Measurements from ENCODE around the gene MORN5.

The MORN5 gene

DNA sequence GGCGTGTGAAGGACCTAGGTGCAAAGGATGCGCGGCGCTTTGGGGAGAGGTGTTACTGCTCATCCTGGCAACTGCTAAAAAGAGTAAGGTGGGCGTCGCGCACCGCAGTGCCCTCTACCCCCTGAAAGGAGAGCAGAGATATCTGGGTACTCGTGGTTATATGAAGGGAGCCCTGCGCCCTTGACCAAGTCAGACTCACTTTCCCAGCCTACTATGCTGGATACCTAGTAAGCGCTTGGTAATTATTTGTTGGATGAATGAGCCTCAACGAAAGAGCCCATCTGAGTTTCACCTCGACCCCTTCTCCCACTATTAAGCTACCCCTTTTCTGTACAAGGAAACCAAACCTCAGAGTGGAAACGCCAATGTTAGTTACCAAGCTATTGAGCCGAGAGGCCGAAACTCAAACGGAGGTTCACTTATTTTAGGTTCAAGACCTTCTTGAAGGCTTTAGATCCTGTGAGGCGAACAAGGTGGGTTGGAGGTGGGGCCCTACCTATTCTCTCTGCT is 61.0 kb downstream of the MORN5 start:
- Histone ChIP-seq H3K4me1 (ENCODE audit: control insufficient read depth, low read depth, low read length) (peaks cover 25% of the 10 kb centered on the region), H3K27me3 (ENCODE audit: control insufficient read depth, insufficient read depth, low read length) (peaks cover 100% of the 10 kb centered on the region)

DNA sequence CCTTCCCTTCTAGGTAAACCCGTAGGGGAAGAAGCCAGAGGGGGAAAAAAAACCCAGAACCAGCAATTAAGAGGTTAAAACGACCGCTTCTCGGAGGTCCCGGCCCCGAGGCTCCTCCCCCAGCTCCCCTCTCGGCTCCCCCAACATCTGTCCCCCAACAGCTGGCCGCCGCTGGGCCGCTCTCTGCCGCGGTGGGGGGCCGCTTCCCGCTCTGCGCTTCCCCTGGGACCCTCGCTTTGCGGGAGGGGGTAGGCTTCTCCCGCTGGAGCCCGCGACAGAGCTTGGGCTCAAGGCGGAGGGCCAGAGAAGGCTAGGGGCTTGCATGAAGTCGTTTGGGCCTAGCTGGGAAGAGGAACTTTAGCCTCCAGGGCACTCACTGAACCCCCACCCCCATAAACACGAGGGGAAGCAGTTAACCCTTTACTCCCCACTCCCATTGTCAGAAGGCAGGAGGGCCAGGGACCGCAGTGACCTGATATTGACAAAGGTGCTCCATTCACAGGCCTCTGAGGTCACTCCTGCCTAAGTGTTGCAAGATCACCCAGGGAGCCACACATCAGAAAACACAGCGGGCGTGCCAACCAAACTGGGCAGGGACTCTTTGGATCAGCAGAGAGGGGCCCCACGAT is 61.6 kb downstream of the MORN5 start:
- Histone ChIP-seq H3K36me3 (ENCODE audit: control insufficient read depth, low read depth, low read length) (no peaks in the 10 kb centered on the region), H3K27ac (ENCODE audit: low read length) (no peak overlapping the region), H3K4me1 (ENCODE audit: control insufficient read depth, low read depth, low read length) (peaks cover 25% of the 10 kb centered on the region), H3K9me3 (ENCODE audit: control insufficient read depth, low read depth, low read length) (no peaks in the 10 kb centered on the region), H3K9ac (ENCODE audit: low read length) (no peak overlapping the region), H3K27me3 (ENCODE audit: control insufficient read depth, insufficient read depth, low read length) (peaks cover 100% of the 10 kb centered on the region), H3K4me3 (ENCODE audit: low read length) (peak overlapping the region; percentile 57)

More for the DNA sequence above, 61.0 kb downstream of the MORN5 start:
- Histone ChIP-seq H3K27ac (ENCODE audit: low read length) (no peak overlapping the region), H3K9me3 (ENCODE audit: control insufficient read depth, low read depth, low read length) (no peaks in the 10 kb centered on the region), H3K4me3 (ENCODE audit: low read length) (peak overlapping the region; percentile 57), H3K9ac (ENCODE audit: low read length) (no peak overlapping the region), H3K36me3 (ENCODE audit: control insufficient read depth, low read depth, low read length) (no peaks in the 10 kb centered on the region)

DNA sequence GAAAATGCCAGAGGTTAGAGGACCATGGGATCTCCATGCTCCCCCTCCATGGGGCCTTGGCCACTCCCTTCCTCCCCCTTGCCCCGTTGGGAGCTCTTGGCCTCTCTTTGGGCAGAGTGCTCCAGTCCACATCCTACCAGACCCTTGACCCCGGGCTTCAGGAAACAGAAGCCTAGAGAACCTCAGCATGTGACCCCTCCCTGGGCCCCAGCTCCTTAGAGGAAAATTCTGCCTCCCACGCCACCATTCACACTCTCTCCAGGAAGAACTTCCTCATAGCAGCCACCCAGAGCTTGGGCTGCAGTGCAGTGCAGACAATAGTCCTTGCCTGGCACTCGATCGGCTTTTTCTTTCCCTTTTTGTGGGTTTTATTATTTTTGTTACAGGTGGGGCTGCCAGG is 63.1 kb downstream of the MORN5 start:
- Histone ChIP-seq H3K36me3 (ENCODE audit: control insufficient read depth, low read depth, low read length) (no peaks in the 10 kb centered on the region), H3K4me1 (ENCODE audit: control insufficient read depth, low read depth, low read length) (peaks cover 35% of the 10 kb centered on the region), H3K4me3 (ENCODE audit: low read length) (no peak overlapping the region), H3K27ac (ENCODE audit: low read length) (no peak overlapping the region), H3K9me3 (ENCODE audit: control insufficient read depth, low read depth, low read length) (no peaks in the 10 kb centered on the region), H3K9ac (ENCODE audit: low read length) (no peak overlapping the region), H3K27me3 (ENCODE audit: control insufficient read depth, insufficient read depth, low read length) (peaks cover 100% of the 10 kb centered on the region)

DNA sequence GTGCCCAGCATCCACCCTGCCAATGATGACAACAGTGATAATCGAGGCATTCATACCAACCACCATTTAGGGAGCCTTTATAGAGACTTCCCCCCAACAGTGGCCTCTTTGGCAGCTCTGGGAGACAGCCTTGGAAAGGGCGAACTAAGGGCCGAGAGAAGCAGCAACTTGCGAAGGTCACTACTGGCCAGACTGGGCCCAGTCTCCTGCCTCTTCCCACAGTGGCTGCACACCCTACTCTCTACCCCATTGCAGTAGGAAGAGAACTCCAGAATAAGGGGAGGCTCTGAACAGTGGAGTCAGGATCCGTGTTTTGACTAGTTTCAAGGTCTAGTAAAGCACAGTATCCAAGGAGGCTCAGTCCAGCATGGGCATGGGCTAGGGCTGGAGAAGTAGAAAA is 63.7 kb downstream of the MORN5 start:
- no peak overlapping the region for H3K9ac ChIP-seq (ENCODE audit: low read length)
- H3K27me3 ChIP-seq (ENCODE audit: control insufficient read depth, insufficient read depth, low read length), result peaks cover 100% of the 10 kb centered on the region
- H3K36me3 ChIP-seq (ENCODE audit: control insufficient read depth, low read depth, low read length), result no peaks in the 10 kb centered on the region
- H3K4me3 ChIP-seq (ENCODE audit: low read length), result no peak overlapping the region
- H3K27ac ChIP-seq (ENCODE audit: low read length), result no peak overlapping the region
- H3K4me1 ChIP-seq (ENCODE audit: control insufficient read depth, low read depth, low read length), result peaks cover 34% of the 10 kb centered on the region
- no peaks in the 10 kb centered on the region for H3K9me3 ChIP-seq (ENCODE audit: control insufficient read depth, low read depth, low read length)

DNA sequence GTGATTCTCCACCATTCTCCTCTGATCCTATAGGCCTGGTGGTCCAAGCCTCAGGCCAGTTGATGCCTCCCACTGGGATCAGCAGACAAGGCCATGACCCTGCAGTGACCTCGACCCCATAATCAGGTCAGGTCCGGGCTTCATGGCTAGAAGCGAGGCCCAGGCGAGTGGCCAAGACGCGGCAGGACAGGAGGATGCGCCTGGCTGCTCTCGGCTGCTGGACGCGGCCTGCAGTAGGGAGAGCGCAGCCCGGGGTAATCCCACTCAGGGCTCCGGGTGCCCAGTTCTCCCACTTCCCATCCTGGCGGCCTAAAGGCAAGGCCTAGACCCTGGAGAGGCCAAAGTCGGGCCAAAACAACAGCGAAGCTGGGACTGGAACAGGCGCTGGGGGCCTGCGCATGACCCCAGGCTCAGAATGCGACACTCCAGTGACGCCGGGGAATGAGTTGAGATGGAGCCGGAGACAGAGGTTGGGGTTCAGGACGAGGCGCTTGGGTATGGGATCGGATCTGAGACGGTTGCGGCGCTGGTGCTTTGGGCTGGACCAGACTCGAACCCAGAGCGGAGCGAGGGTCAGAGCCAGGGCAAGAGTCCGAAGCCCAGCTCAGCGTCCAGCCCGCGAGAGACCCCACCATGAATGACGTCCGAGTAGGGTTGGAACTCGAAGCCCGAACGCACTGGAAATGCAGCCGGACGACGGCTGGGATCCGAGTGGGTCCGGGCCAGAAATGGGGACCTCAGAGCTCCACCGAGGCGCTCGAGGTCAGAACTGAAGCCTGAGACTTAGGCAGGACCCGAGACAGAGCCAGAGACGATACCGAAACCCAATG is 65.8 kb downstream of the MORN5 start:
- Histone ChIP-seq H3K27ac (ENCODE audit: low read length) (no peak overlapping the region), H3K27me3 (ENCODE audit: control insufficient read depth, insufficient read depth, low read length) (peaks cover 100% of the 10 kb centered on the region), H3K36me3 (ENCODE audit: control insufficient read depth, low read depth, low read length) (no peaks in the 10 kb centered on the region), H3K9ac (ENCODE audit: low read length) (no peak overlapping the region), H3K9me3 (ENCODE audit: control insufficient read depth, low read depth, low read length) (no peaks in the 10 kb centered on the region), H3K4me1 (ENCODE audit: control insufficient read depth, low read depth, low read length) (peaks cover 18% of the 10 kb centered on the region), H3K4me3 (ENCODE audit: low read length) (no peak overlapping the region)

- peaks cover 100% of the 10 kb centered on the region for H3K27me3 ChIP-seq (ENCODE audit: control insufficient read depth, insufficient read depth, low read length)
- no peak overlapping the region for H3K9ac ChIP-seq (ENCODE audit: low read length)
Measured at GRCh38 chr9:122226142-122226757, 66.5 kb downstream of the MORN5 start.

GRCh38 chr9:122226758-122227574 is 67.3 kb downstream of the MORN5 start:
- Histone ChIP-seq H3K27me3 (ENCODE audit: control insufficient read depth, insufficient read depth, low read length) (peaks cover 100% of the 10 kb centered on the region), H3K9ac (ENCODE audit: low read length) (no peak overlapping the region), H3K4me3 (ENCODE audit: low read length) (peak overlapping the region; percentile 19), H3K9me3 (ENCODE audit: control insufficient read depth, low read depth, low read length) (no peaks in the 10 kb centered on the region), H3K4me1 (ENCODE audit: control insufficient read depth, low read depth, low read length) (peaks cover 10% of the 10 kb centered on the region), H3K36me3 (ENCODE audit: control insufficient read depth, low read depth, low read length) (no peaks in the 10 kb centered on the region), H3K27ac (ENCODE audit: low read length) (no peak overlapping the region)

More at GRCh38 chr9:122226142-122226757, 66.5 kb downstream of the MORN5 start:
- peaks cover 13% of the 10 kb centered on the region for H3K4me1 ChIP-seq (ENCODE audit: control insufficient read depth, low read depth, low read length)
- H3K9me3 ChIP-seq (ENCODE audit: control insufficient read depth, low read depth, low read length), result no peaks in the 10 kb centered on the region
- no peaks in the 10 kb centered on the region for H3K36me3 ChIP-seq (ENCODE audit: control insufficient read depth, low read depth, low read length)
- H3K4me3 ChIP-seq (ENCODE audit: low read length), result no peak overlapping the region
- H3K27ac ChIP-seq (ENCODE audit: low read length), result no peak overlapping the region

- H3K9ac ChIP-seq (ENCODE audit: low read length), result no peak overlapping the region
- H3K27ac ChIP-seq (ENCODE audit: low read length), result no peak overlapping the region
- peaks cover 10% of the 10 kb centered on the region for H3K4me1 ChIP-seq (ENCODE audit: control insufficient read depth, low read depth, low read length)
- no peak overlapping the region for H3K4me3 ChIP-seq (ENCODE audit: low read length)
- no peaks in the 10 kb centered on the region for H3K36me3 ChIP-seq (ENCODE audit: control insufficient read depth, low read depth, low read length)
- H3K27me3 ChIP-seq (ENCODE audit: control insufficient read depth, insufficient read depth, low read length), result peaks cover 98% of the 10 kb centered on the region
- H3K9me3 ChIP-seq (ENCODE audit: control insufficient read depth, low read depth, low read length), result no peaks in the 10 kb centered on the region
Measured at GRCh38 chr9:122227575-122227900, 67.8 kb downstream of the MORN5 start.

GRCh38 chr9:122228191-122228567 is 68.5 kb downstream of the MORN5 start:
- H3K4me1 ChIP-seq (ENCODE audit: control insufficient read depth, low read depth, low read length), result peaks cover 10% of the 10 kb centered on the region
- H3K9me3 ChIP-seq (ENCODE audit: control insufficient read depth, low read depth, low read length), result no peaks in the 10 kb centered on the region
- H3K27me3 ChIP-seq (ENCODE audit: control insufficient read depth, insufficient read depth, low read length), result peaks cover 92% of the 10 kb centered on the region
- H3K27ac ChIP-seq (ENCODE audit: low read length), result no peak overlapping the region
- no peaks in the 10 kb centered on the region for H3K36me3 ChIP-seq (ENCODE audit: control insufficient read depth, low read depth, low read length)
- peak overlapping the region; percentile 42 for H3K4me3 ChIP-seq (ENCODE audit: low read length)
- H3K9ac ChIP-seq (ENCODE audit: low read length), result no peak overlapping the region

DNA sequence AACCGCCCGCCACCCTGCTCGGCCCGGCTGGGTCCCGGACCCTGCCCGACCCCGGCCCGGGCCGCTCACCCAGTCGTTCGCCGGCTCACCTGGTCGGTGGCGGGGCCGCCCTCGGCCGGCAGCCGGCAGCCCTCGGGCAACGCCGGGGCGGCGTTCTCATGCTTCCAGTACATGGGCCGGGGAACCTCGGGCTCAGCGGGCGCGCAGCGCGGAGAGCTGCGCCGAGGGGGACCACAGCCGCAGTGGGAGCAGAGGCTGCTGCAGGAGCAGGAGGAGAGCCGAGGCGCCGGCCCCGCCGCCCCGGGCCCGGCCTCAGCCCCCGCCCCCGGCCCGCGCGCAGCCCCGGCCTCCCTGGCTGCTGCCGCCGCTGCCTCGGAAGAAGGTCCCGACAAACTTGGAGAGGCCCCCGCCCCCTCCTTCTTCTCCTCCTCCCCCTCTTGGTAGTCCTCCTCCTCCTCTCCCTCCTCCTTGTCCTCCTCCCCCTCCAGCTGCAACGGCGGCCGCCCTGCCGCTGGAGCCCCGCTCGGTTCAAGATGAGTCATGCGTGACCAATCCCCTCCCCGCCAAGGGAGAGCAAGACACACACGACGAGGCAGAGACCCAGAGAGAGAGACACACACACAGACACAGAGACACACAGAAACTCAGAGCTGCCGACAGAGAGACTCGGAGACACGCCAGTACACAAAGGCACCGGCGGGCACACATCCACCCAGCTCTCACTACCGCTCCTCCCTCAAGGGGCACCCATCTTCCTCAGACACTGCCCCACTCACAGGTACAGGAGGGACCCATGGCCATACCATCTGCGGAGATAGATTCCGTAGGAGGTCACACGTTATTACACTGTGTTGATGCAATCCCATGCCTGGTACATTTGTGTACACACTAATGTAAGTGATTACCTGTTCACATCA is 69.1 kb downstream of the MORN5 start, which contains the start of gene LHX6:
Gene LHX6 (minus strand): TSS at position 390 of the 917 bp plus-strand sequence. CDS start 217 bp downstream, at position 173.
- no peaks in the 10 kb centered on the region for H3K36me3 ChIP-seq (ENCODE audit: control insufficient read depth, low read depth, low read length)
- no peak within 1 kb of the TSS for H3K9ac ChIP-seq (ENCODE audit: low read length)
- H3K9me3 ChIP-seq (ENCODE audit: control insufficient read depth, low read depth, low read length), result no peaks in the 10 kb centered on the region
- H3K4me1 ChIP-seq (ENCODE audit: control insufficient read depth, low read depth, low read length), result peaks cover 10% of the 10 kb centered on the region
- peak within 1 kb of the TSS; percentile 42 for H3K4me3 ChIP-seq (ENCODE audit: low read length)
- no peak within 1 kb of the TSS for H3K27ac ChIP-seq (ENCODE audit: low read length)
- peaks cover 86% of the 10 kb centered on the region for H3K27me3 ChIP-seq (ENCODE audit: control insufficient read depth, insufficient read depth, low read length)
